HEK293 (cell line): Measurements from ENCODE around the gene FAM89B.

ENCODE experiments used
- CTCF ChIA-PET: fragments of 350-600 bp; formaldehyde crosslinking; extraction: SDS; loops from one replicate; lab custom pipeline; 2021; ENCODE audit warnings: antibody characterized with exemption; lab: Yijun Ruan, JAX
- POLR2A ChIA-PET: fragments of 300-600 bp; formaldehyde crosslinking; extraction: SDS; loops from one replicate; lab custom pipeline; 2020; ENCODE audit warnings: antibody characterized with exemption, inconsistent platforms; lab: Yijun Ruan, JAX
- H3K27ac ChIP-seq: fragments of 200-500 bp; sonication (Bioruptor generic); 2 replicates; pipeline ENCODE4 v1.5.1; 2014; ENCODE audit warnings: low read depth, low read length, control low read depth, inconsistent platforms; ENCODE audit errors: extremely low read depth
- H3K36me3 ChIP-seq, 2 experiments: fragments of 200-500 bp in 1 of 2; sonication (Bioruptor generic) in 1 of 2; 1 replicate in 1 of 2; 2 replicates in 1 of 2; pipeline ENCODE4 v1.5.1; 2014 to 2017; ENCODE audit warnings: inconsistent platforms in 2 of 2, low read length in 2 of 2; ENCODE audit not compliant: control insufficient read depth in 2 of 2, insufficient read depth in 1 of 2
- H3K4me1 ChIP-seq: fragments of 200-500 bp; sonication (Bioruptor generic); 2 replicates; pipeline ENCODE4 v1.5.1; 2014; ENCODE audit warnings: mild to moderate bottlenecking, low read length, inconsistent platforms; ENCODE audit not compliant: control insufficient read depth, insufficient read depth
- H3K4me3 ChIP-seq: 2 replicates; pipeline ENCODE4 v1.5.1; 2011; ENCODE audit warnings: low read depth, mild to moderate bottlenecking, control low read depth, low read length, moderate library complexity
- H3K9me3 ChIP-seq: fragments of 200-500 bp; sonication (Bioruptor generic); 2 replicates; pipeline ENCODE4 v1.5.1; 2014; ENCODE audit warnings: low read depth, low read length, inconsistent platforms; ENCODE audit not compliant: control insufficient read depth, insufficient read depth
- GLIS1 ChIP-seq: fragments of 450-650 bp; formaldehyde crosslinking; IDR thresholded peaks from 2 replicates; pipeline ENCODE4 v1.5.1; 2016; ENCODE audit warnings: missing biosample characterization, missing genetic modification characterization
- INSM2 ChIP-seq: fragments of 450-650 bp; formaldehyde crosslinking; IDR thresholded peaks from 2 replicates; pipeline ENCODE4 v1.5.1; 2016; ENCODE audit warnings: missing biosample characterization, missing genetic modification characterization
- PRDM1 ChIP-seq: fragments of 450-650 bp; formaldehyde crosslinking; IDR thresholded peaks from 2 replicates; pipeline ENCODE4; 2016; ENCODE audit warnings: missing biosample characterization, missing genetic modification characterization
- YY2 ChIP-seq: fragments of 450-650 bp; formaldehyde crosslinking; IDR thresholded peaks from 2 replicates; pipeline ENCODE4 v1.5.1; 2016; ENCODE audit warnings: missing biosample characterization, missing genetic modification characterization
- ZBTB21 ChIP-seq: fragments of 450-650 bp; formaldehyde crosslinking; IDR thresholded peaks from 2 replicates; pipeline ENCODE4 v1.5.1; 2017; ENCODE audit warnings: missing biosample characterization, missing genetic modification characterization
- ZEB2 ChIP-seq: fragments of 450-650 bp; formaldehyde crosslinking; IDR thresholded peaks from 2 replicates; pipeline ENCODE4 v1.5.1; 2016; ENCODE audit warnings: missing biosample characterization, missing genetic modification characterization
- ZFP3 ChIP-seq: fragments of 450-650 bp; formaldehyde crosslinking; IDR thresholded peaks from 2 replicates; pipeline ENCODE4 v1.5.1; 2016; ENCODE audit warnings: low read depth, missing biosample characterization, missing genetic modification characterization
- ZNF121 ChIP-seq: fragments of 450-650 bp; formaldehyde crosslinking; IDR thresholded peaks from 2 replicates; pipeline ENCODE4 v1.5.1; 2016; ENCODE audit warnings: missing biosample characterization, missing genetic modification characterization
- ZNF132 ChIP-seq: fragments of 450-650 bp; formaldehyde crosslinking; IDR thresholded peaks from 2 replicates; pipeline ENCODE4 v1.5.1; 2017; ENCODE audit warnings: missing biosample characterization, missing genetic modification characterization, borderline replicate concordance
- ZNF184 ChIP-seq: fragments of 450-650 bp; IDR thresholded peaks from 2 replicates; pipeline ENCODE4 v1.5.1; 2018; ENCODE audit warnings: missing biosample characterization, mild to moderate bottlenecking, missing genetic modification characterization
- ZNF214 ChIP-seq: fragments of 450-650 bp; formaldehyde crosslinking; IDR thresholded peaks from 2 replicates; pipeline ENCODE4 v1.5.1; 2017; ENCODE audit warnings: missing biosample characterization, mild to moderate bottlenecking, missing genetic modification characterization, borderline replicate concordance
- ZNF223 ChIP-seq: fragments of 450-650 bp; formaldehyde crosslinking; IDR thresholded peaks from 2 replicates; pipeline ENCODE4 v1.5.1; 2016; ENCODE audit warnings: missing biosample characterization, missing genetic modification characterization
- ZNF366 ChIP-seq: fragments of 450-650 bp; formaldehyde crosslinking; conservative IDR thresholded peaks from 2 replicates; pipeline ENCODE4 v1.5.1; 2016; ENCODE audit warnings: missing biosample characterization, missing genetic modification characterization
- ZNF48 ChIP-seq: fragments of 450-650 bp; formaldehyde crosslinking; IDR thresholded peaks from 2 replicates; pipeline ENCODE4 v1.5.1; 2016; ENCODE audit warnings: missing biosample characterization, missing genetic modification characterization
- ZNF488 ChIP-seq: fragments of 450-650 bp; formaldehyde crosslinking; IDR thresholded peaks from 2 replicates; pipeline ENCODE4 v1.5.1; 2016; ENCODE audit warnings: missing biosample characterization, missing genetic modification characterization
- ZNF629 ChIP-seq: fragments of 450-650 bp; formaldehyde crosslinking; IDR thresholded peaks from 2 replicates; pipeline ENCODE4 v1.5.1; 2017; ENCODE audit warnings: missing biosample characterization, missing genetic modification characterization
- ZNF639 ChIP-seq: fragments of 450-650 bp; formaldehyde crosslinking; IDR thresholded peaks from 2 replicates; pipeline ENCODE4 v1.5.1; 2016; ENCODE audit warnings: missing biosample characterization, missing genetic modification characterization
- ZNF654 ChIP-seq: fragments of 450-650 bp; formaldehyde crosslinking; IDR thresholded peaks from 2 replicates; pipeline ENCODE4 v1.5.1; 2016; ENCODE audit warnings: low read depth, missing biosample characterization, missing genetic modification characterization
- ZNF747 ChIP-seq: fragments of 450-650 bp; formaldehyde crosslinking; IDR thresholded peaks from 2 replicates; pipeline ENCODE4 v1.5.1; 2016; ENCODE audit warnings: missing biosample characterization, missing genetic modification characterization
- ZNF785 ChIP-seq: fragments of 450-650 bp; formaldehyde crosslinking; IDR thresholded peaks from 2 replicates; pipeline ENCODE4 v1.5.1; 2016; ENCODE audit warnings: missing biosample characterization, missing genetic modification characterization
- TF ChIP-seq, protein P1 (sequence below): fragments of 450-650 bp; IDR thresholded peaks from 2 replicates; pipeline ENCODE4 v1.5.1; 2018; ENCODE audit warnings: missing biosample characterization, missing genetic modification characterization
- TF ChIP-seq, protein P2 (sequence below): fragments of 450-650 bp; formaldehyde crosslinking; IDR thresholded peaks from 2 replicates; pipeline ENCODE4 v1.5.1; 2016; ENCODE audit warnings: missing biosample characterization, missing genetic modification characterization, low read depth
- TF ChIP-seq, protein P3 (sequence below): fragments of 450-650 bp; formaldehyde crosslinking; IDR thresholded peaks from 2 replicates; pipeline ENCODE4 v1.5.1; 2016; ENCODE audit warnings: missing biosample characterization, missing genetic modification characterization

FAM89B gene

GRCh38 chr11:65557280-65558001 is 14.9 kb upstream of the FAM89B start (continued):
- no peak for TF ChIP-seq INSM2

- Histone ChIP-seq H3K9me3 (no peaks in the 10 kb centered on the region), H3K27ac (peak within 1 kb of the TSS; percentile 81), H3K36me3 (peaks cover 0 to 8% of the 10 kb centered on the region in 2 experiments; a peak in 1 of 3 replicates), H3K4me3 (peak within 1 kb of the TSS; percentile 52), H3K4me1 (peaks cover 19% of the 10 kb centered on the region)
- POLR2A ChIA-PET: interaction anchor here (0.9 to 4.1 kb wide), 6 partner anchors 11 to 300 kb away, joined by 3 to 41 read pairs (median 5); partner anchors contain the start of genes EHBP1L1, FAM89B and ZNRD2
- CTCF ChIA-PET: interaction anchor here (0.8 to 5.0 kb wide), 3 partner anchors 9 to 13 kb away, joined by 3 to 39 read pairs (median 5); partner anchors contain the start of genes FAM89B and ZNRD2
- TF ChIP-seq, protein P1, sequence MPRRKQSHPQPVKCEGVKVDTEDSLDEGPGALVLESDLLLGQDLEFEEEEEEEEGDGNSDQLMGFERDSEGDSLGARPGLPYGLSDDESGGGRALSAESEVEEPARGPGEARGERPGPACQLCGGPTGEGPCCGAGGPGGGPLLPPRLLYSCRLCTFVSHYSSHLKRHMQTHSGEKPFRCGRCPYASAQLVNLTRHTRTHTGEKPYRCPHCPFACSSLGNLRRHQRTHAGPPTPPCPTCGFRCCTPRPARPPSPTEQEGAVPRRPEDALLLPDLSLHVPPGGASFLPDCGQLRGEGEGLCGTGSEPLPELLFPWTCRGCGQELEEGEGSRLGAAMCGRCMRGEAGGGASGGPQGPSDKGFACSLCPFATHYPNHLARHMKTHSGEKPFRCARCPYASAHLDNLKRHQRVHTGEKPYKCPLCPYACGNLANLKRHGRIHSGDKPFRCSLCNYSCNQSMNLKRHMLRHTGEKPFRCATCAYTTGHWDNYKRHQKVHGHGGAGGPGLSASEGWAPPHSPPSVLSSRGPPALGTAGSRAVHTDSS (tag by site-specific recombination): peak; percentile 58
- TF ChIP-seq ZNF184 (tag by site-specific recombination) (no peak), ZNF785 (tag by site-specific recombination) (no peak), ZNF223 (tag by site-specific recombination) (no peak), ZNF747 (no peak), ZNF366 (tag by site-specific recombination) (no peak), GLIS1 (tag by site-specific recombination) (peak; percentile 79), ZNF214 (tag by site-specific recombination) (no peak), ZNF639 (tag by site-specific recombination) (no peak), ZNF121 (tag by site-specific recombination) (0 out of 2 replicates have a peak, but pooled peaks have one; percentile 9), ZNF132 (tag by site-specific recombination) (no peak), ZEB2 (tag by site-specific recombination) (no peak), ZNF48 (no peak), ZFP3 (tag by site-specific recombination) (no peak), PRDM1 (no peak), ZNF654 (tag by site-specific recombination) (no peak), YY2 (no peak), ZNF488 (no peak), ZNF629 (tag by site-specific recombination) (no peak), ZBTB21 (tag by site-specific recombination) (no peak)
- TF ChIP-seq, protein P2, sequence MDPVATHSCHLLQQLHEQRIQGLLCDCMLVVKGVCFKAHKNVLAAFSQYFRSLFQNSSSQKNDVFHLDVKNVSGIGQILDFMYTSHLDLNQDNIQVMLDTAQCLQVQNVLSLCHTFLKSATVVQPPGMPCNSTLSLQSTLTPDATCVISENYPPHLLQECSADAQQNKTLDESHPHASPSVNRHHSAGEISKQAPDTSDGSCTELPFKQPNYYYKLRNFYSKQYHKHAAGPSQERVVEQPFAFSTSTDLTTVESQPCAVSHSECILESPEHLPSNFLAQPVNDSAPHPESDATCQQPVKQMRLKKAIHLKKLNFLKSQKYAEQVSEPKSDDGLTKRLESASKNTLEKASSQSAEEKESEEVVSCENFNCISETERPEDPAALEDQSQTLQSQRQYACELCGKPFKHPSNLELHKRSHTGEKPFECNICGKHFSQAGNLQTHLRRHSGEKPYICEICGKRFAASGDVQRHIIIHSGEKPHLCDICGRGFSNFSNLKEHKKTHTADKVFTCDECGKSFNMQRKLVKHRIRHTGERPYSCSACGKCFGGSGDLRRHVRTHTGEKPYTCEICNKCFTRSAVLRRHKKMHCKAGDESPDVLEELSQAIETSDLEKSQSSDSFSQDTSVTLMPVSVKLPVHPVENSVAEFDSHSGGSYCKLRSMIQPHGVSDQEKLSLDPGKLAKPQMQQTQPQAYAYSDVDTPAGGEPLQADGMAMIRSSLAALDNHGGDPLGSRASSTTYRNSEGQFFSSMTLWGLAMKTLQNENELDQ: no peak
- TF ChIP-seq, protein P3, sequence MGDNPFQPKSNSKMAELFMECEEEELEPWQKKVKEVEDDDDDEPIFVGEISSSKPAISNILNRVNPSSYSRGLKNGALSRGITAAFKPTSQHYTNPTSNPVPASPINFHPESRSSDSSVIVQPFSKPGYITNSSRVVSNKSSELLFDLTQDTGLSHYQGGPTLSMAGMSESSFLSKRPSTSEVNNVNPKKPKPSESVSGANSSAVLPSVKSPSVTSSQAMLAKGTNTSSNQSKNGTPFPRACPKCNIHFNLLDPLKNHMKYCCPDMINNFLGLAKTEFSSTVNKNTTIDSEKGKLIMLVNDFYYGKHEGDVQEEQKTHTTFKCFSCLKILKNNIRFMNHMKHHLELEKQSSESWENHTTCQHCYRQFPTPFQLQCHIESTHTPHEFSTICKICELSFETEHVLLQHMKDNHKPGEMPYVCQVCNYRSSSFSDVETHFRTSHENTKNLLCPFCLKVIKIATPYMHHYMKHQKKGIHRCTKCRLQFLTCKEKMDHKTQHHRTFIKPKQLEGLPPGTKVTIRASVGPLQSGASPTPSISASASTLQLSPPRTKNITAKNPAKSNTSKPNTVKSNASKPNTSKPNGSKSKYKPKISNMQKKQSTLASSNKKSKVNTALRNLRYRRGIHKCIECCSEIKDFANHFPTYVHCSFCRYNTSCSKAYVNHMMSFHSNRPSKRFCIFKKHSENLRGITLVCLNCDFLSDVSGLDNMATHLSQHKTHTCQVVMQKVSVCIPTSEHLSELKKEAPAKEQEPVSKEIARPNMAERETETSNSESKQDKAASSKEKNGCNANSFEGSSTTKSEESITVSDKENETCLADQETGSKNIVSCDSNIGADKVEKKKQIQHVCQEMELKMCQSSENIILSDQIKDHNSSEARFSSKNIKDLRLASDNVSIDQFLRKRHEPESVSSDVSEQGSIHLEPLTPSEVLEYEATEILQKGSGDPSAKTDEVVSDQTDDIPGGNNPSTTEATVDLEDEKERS (tag by site-specific recombination): no peak
Measured at GRCh38 chr11:65558002-65558929, 14.1 kb upstream of the FAM89B start, which contains the start of gene LTBP3. Gene LTBP3, minus strand, starts transcription at chr11:65558359. Its CDS starts 400 bp downstream, at chr11:65557959.
